ENCODE results near the gene MPDZ.

- TF ChIP-seq CTCF (IDR thresholded peaks at IDR 0.05) (no peak), POLR2A (IDR thresholded peaks at IDR 0.05) (no peak)
Measured at GRCh38 chr9:13278023-13278367, 1.5 kb downstream of the MPDZ start.

All from thyroid gland (tissue), 4 donors.